GM12864 (cell line): ENCODE results near the gene BTBD8.

ENCODE experiments used
- DNase-seq: peaks from one replicate; pipeline ENCODE4 v3.0.0-alpha.2; 2011; ENCODE audit warnings: low read depth
- H3K4me3 ChIP-seq: 2 replicates; pipeline ENCODE4 v1.5.1; 2011; ENCODE audit warnings: mild to moderate bottlenecking, low read depth, low read length, control low read depth
- TF ChIP-seq, protein P1 (sequence below): IDR thresholded peaks from 2 replicates; pipeline ENCODE4 v1.5.1; 2011; ENCODE audit warnings: low read depth, mild to moderate bottlenecking, moderate library complexity, low read length, control low read depth, inconsistent platforms; ENCODE audit errors: missing control alignments

The BTBD8 gene

DNA sequence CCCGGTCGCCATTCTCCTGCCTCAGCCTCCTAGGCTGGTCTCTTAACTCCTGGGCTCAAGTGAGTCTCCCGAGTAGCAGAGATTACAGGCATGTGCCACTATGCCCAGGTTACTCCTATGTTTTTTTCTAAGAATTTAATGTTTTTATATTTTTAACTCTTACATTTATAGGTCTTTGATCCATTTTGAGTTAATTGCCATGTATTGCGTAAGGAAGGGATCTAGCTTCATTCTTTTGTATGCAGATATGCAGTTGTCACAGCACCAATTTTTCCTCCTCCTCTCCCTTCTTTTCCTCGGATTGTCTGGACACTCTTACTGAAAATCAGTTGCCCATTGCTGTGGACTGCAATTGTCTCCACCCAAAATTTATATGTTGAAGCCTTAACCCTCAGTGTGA, 11.5 kb downstream of the BTBD8 start:
- H3K4me3 ChIP-seq, result no peak overlapping the region
- DNase-seq, result no peak
- TF ChIP-seq, protein P1, sequence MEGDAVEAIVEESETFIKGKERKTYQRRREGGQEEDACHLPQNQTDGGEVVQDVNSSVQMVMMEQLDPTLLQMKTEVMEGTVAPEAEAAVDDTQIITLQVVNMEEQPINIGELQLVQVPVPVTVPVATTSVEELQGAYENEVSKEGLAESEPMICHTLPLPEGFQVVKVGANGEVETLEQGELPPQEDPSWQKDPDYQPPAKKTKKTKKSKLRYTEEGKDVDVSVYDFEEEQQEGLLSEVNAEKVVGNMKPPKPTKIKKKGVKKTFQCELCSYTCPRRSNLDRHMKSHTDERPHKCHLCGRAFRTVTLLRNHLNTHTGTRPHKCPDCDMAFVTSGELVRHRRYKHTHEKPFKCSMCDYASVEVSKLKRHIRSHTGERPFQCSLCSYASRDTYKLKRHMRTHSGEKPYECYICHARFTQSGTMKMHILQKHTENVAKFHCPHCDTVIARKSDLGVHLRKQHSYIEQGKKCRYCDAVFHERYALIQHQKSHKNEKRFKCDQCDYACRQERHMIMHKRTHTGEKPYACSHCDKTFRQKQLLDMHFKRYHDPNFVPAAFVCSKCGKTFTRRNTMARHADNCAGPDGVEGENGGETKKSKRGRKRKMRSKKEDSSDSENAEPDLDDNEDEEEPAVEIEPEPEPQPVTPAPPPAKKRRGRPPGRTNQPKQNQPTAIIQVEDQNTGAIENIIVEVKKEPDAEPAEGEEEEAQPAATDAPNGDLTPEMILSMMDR, result no peak

DNA sequence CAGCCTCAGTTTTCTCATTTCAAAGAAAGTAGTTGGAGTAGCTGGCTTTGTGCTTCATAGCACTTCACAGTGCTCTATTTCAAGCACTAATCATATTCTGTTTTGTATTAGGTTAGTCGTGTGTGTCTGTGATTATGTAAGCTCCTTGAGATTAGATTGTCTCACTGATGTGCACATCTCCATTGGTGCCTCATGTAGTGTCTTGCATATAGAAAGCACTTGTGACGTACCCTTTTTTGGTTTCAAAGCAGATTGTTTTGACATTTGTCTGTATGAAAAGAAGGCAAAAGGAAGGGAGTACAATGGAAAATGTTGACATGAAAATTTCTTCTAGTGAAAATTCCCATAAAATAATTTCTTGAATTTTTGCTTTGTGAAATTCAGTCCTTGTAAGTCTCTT, 13.9 kb downstream of the BTBD8 start:
- TF ChIP-seq, protein P1, result no peak
- DNase-seq, result no peak
- no peak overlapping the region for H3K4me3 ChIP-seq

DNA sequence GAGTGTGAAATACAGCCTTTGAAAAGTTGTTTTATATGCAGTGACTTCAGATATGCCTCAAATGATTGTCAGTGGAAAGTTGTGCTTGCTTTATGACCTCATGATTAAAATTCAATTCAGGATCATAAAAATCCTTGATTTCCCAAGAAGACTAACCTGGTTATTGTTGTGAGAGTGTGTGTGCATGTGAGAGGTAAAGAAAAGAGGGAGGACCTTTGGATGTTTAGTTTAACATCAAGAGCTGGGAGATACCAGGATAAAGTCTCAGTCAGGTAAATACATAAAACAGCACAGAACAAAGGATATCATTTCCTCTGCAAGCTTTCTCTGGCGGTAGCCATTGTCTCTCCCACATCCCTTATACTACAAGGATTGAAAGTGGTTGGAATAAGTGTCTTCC, 14.4 kb downstream of the BTBD8 start:
- TF ChIP-seq, protein P1, result no peak
- H3K4me3 ChIP-seq, result no peak overlapping the region
- DNase-seq, result no peak

DNA sequence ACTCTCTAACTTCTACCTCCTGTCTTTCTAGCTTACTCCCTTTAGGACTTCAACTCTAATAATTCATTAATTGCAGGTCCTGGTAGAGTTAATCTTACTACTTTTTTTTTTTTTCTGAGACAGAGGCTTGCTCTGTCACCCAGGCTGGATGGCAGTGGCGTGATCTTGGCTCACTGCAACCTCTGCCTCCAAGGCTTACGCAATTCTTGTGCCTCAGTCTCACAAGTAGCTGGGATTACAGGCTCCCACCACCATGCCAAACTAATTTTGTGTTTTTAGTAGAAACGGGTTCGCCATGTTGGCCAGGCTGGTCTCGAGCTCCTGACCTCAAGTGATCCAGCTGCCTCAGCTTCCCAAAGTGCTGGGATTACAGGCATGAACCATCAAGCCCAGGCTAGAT, 15.7 kb downstream of the BTBD8 start:
- H3K4me3 ChIP-seq, result no peak overlapping the region
- no peak for DNase-seq
- TF ChIP-seq, protein P1, result no peak

DNA sequence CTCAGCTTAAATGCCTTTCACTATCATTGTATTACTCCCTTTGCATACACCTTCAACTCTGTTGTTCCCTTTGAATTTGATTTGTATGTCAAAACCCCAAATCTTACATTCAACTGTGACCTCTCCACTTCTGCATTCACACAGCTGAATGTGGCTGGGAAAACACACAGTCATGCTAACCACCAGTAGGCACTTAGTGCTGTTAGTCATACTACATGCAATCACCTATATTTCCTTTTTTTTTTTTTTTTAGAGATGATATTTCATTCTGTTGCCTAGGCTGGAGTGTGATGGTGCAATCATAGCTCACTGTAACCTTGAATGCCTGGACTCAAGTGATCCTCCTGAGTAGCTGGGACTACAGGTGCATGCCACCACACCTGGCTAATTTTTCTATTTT, 16.2 kb downstream of the BTBD8 start:
- TF ChIP-seq, protein P1, result no peak
- no peak for DNase-seq
- no peak overlapping the region for H3K4me3 ChIP-seq

DNA sequence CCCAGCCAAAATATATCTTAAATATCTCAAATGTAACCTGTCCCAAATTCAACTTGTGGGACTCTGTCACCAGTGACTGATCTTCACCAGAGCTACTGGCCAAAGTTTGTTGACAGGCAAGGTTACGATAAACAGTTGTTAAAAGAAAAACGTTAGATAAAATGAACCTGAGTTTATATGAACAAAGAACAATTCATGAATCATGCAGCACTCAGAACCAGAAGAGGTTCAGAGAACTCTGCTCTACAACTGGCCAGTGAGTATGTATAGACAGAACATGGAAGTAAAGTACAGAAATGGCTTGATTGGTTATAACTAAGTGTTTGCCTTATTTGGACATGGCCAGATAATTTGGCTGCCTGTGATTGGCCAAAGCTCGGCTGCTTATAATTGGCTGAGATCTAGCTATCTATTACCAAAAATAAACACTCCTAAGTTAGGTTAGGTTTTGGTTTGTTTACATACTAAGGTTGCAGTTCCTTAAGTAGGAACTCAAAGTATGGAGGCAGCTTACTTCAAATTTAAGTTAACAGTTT, 25.5 kb downstream of the BTBD8 start:
- no peak overlapping the region for H3K4me3 ChIP-seq
- no peak for DNase-seq
- TF ChIP-seq, protein P1, result no peak

DNA sequence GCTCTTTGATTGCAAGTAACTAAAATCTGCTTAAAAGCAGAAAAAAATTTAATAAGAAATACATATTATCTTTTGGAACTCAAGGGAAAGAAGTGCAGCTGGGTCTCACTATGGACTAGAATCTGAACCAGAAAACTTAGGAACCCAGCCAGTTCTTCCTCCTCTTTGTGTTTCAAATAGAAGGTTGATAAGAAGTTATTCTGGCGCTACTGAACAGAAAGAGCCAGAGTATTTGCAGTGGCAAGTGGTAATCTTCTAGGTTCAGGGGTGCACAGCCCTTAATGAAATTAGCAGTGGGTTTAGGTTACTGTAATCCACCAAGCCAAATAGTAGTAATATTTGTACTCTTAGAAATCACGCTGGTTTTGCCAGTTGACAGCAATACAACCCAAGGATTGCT, 28.5 kb downstream of the BTBD8 start:
- DNase-seq, result no peak
- no peak overlapping the region for H3K4me3 ChIP-seq
- TF ChIP-seq, protein P1, result no peak
